Suprapubic skin (tissue), 4 donors: ENCODE measurements around the gene BCL6B. TPM values are rescaled to one million over a fixed set of nuclear protein-coding genes. Genes with fewer than 3 reads are reported as not detected.

ENCODE experiments used
- DNase-seq, 2 donors: peaks; one replicate each; pipeline ENCODE4 v3.0.0-alpha.2; 2019; ENCODE audit warnings: low spot score in 2 of 2
- H3K27ac ChIP-seq: fragments of 200-600 bp; sonication (generic); one replicate; pipeline ENCODE4 v1.5.1; 2019
- H3K27me3 ChIP-seq: fragments of 200-600 bp; sonication (generic); one replicate; pipeline ENCODE4 v1.5.1; 2019
- H3K36me3 ChIP-seq: fragments of 200-600 bp; sonication (generic); one replicate; pipeline ENCODE4 v1.5.1; 2019
- H3K4me1 ChIP-seq: fragments of 200-600 bp; sonication (generic); one replicate; pipeline ENCODE4 v1.5.1; 2019
- H3K4me3 ChIP-seq: fragments of 200-600 bp; sonication (generic); one replicate; pipeline ENCODE4 v1.5.1; 2019; ENCODE audit warnings: mild to moderate bottlenecking
- H3K9me3 ChIP-seq: fragments of 200-600 bp; sonication (generic); one replicate; pipeline ENCODE4 v1.5.1; 2019
- EP300 ChIP-seq: sonication (generic); formaldehyde crosslinking; IDR thresholded peaks from one replicate; pipeline ENCODE4 v1.6.1; 2017; ENCODE audit warnings: antibody characterized with exemption
- POLR2A ChIP-seq, 2 donors: fragments of 450-650 bp; IDR thresholded peaks; one replicate each; pipeline ENCODE4 v1.6.1; 2017; ENCODE audit warnings: antibody characterized with exemption in 2 of 2, mild to moderate bottlenecking in 2 of 2, moderate library complexity in 2 of 2
- POLR2AphosphoS5 ChIP-seq, 3 donors: sonication (generic); formaldehyde crosslinking; IDR thresholded peaks; one replicate each; pipeline ENCODE4 v1.6.1; 2017; ENCODE audit warnings: antibody characterized with exemption in 3 of 3
- WGBS: methylation state at CpG from one replicate; pipeline ENCODE4 v1.1.5; 2018; 5-methylcytosine and 5-hydroxymethylcytosine counted together
- total RNA-seq, 4 donors: library from RNA; depleted of rRNA; stranded (reverse); fragments of >200 nt; gene quantifications; one replicate each; pipeline ENCODE4 v1.1.0, GENCODE V29; 2016
- TF ChIP-seq, protein P1 (sequence below), 2 donors: fragments of 200-600 bp in 1 of 2; fragments of 450-650 bp in 1 of 2; sonication (generic) in 1 of 2; IDR thresholded peaks; one replicate each; pipeline ENCODE4 v1.5.1; 2016 to 2019; ENCODE audit warnings: antibody characterized with exemption in 2 of 2, mild to moderate bottlenecking in 1 of 2, moderate library complexity in 1 of 2

Gene BCL6B
- total RNA-seq, 4 donors from 2014 or later, result 1.6 to 3.1 (median 1.8) TPM

DNA sequence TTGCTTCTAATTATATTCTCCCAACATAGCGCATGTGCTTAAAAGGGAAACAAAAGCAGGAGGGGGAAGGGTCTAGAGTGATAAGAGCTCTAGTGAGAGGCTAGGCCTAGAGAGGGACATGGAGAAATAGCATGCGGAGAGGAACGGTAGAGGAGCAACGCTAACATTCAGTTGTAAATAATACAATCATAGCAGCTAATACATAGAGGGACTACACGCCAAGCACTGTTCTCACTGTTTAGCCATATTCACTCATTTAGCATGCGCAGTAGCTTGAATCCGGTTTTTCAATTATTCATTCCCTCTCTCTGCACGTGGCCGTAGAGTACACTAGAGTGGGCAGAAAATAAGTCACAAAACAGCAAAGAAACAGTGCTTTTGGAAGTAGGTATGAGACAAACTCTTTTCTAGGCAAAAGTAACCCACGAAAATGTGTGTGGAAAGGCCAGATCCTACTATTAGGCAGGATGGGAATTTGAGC is 28.7 kb upstream of the BCL6B start:
- Histone ChIP-seq H3K27ac (no peak overlapping the region), H3K27me3 (no peaks in the 10 kb centered on the region), H3K36me3 (peaks cover 6% of the 10 kb centered on the region), H3K9me3 (no peaks in the 10 kb centered on the region), H3K4me1 (peaks cover 16% of the 10 kb centered on the region), H3K4me3 (no peak overlapping the region)
- TF ChIP-seq POLR2A (IDR thresholded peaks at IDR 0.05) (no peak), EP300 (no peak), POLR2AphosphoS5 (IDR thresholded peaks at IDR 0.05) (no peak)
- TF ChIP-seq, protein P1, sequence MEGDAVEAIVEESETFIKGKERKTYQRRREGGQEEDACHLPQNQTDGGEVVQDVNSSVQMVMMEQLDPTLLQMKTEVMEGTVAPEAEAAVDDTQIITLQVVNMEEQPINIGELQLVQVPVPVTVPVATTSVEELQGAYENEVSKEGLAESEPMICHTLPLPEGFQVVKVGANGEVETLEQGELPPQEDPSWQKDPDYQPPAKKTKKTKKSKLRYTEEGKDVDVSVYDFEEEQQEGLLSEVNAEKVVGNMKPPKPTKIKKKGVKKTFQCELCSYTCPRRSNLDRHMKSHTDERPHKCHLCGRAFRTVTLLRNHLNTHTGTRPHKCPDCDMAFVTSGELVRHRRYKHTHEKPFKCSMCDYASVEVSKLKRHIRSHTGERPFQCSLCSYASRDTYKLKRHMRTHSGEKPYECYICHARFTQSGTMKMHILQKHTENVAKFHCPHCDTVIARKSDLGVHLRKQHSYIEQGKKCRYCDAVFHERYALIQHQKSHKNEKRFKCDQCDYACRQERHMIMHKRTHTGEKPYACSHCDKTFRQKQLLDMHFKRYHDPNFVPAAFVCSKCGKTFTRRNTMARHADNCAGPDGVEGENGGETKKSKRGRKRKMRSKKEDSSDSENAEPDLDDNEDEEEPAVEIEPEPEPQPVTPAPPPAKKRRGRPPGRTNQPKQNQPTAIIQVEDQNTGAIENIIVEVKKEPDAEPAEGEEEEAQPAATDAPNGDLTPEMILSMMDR (IDR thresholded peaks at IDR 0.05), result no peak
- DNase-seq, result no peak
- 86% methylated on average over 10 of the region's 10 CpGs for WGBS

DNA sequence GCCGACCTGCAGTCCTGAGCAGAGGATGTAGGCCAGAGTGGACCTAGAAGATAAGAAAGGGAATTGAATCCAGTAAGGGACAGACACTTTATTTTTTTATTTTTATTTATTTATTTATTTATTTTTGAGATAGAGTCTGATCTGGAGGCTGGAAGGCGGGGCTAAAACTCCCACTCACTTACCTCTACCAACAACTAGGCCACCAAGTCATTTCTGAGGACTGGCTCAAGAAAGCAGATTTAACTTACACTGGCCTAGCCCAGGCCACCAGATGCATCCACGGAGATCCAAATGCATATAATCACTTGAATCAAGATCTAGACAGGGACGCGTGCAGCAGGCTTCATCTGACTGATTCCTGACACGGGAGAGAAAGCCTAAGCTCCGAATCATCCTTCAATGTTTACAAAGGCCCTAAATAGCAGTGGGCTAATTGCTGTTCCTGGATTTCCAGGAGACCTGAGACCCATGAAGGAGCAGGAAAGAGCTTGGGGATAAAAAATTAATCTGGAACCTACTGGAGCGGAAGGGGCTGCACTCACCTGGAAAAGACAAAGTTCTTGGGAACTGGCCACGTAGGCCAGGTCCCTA is 28.1 kb upstream of the BCL6B start:
- 76% methylated on average over 9 of the region's 9 CpGs for WGBS
- Histone ChIP-seq H3K27me3 (no peaks in the 10 kb centered on the region), H3K36me3 (peaks cover 12% of the 10 kb centered on the region), H3K9me3 (no peaks in the 10 kb centered on the region), H3K4me3 (peak overlapping the region; percentile 52), H3K27ac (no peak overlapping the region), H3K4me1 (peaks cover 16% of the 10 kb centered on the region)
- no peak for TF ChIP-seq POLR2AphosphoS5 (IDR thresholded peaks at IDR 0.05)
- TF ChIP-seq POLR2A (IDR thresholded peaks at IDR 0.05), result no peak
- TF ChIP-seq EP300, result no peak
- TF ChIP-seq, protein P1 (IDR thresholded peaks at IDR 0.05), result no peak
- no peak for DNase-seq

DNA sequence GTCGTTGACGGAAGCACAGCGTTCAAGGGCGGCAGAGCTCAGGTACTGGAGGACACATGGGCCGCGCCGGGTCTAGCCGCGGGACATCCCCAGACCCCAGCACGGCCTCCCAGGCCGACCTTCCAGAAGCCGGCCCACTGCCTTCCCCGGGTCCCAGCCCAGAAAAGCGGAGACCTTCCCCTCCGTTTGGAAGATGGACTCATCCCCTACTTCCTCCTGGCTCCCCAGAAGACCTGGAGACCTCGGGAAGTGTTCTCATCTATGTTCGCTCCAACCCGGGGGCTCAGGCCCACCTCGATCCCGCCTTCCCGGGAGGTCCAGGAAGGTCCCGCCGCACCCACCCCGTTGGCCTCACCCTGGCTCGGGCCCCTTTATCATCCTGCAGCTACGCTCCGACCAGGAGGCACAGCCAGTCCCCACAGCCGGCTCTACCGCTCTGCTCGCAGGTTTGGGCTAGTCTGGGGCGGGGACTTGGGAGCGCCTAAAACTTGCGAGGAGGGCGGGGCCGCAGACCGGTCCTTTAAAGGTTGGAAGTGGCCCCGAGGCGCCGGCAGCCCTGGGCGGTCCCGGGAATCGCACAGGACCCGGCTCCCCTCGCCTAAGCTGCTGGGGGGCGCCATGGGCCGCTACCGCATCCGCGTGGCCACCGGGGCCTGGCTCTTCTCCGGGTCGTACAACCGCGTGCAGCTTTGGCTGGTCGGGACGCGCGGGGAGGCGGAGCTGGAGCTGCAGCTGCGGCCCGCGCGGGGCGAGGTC is 27.2 kb upstream of the BCL6B start, which contains the start of gene ALOX12:
TSS of gene ALOX12 (plus strand) at position 550 of the 756 bp plus-strand sequence. CDS start at position 619, 69 bp downstream.
- H3K36me3 ChIP-seq, result peaks cover 21% of the 10 kb centered on the region
- DNase-seq, result peak in 1 of 2 donors; percentile 79
- WGBS, result 4% methylated on average over 10 of the region's 64 CpGs

DNA sequence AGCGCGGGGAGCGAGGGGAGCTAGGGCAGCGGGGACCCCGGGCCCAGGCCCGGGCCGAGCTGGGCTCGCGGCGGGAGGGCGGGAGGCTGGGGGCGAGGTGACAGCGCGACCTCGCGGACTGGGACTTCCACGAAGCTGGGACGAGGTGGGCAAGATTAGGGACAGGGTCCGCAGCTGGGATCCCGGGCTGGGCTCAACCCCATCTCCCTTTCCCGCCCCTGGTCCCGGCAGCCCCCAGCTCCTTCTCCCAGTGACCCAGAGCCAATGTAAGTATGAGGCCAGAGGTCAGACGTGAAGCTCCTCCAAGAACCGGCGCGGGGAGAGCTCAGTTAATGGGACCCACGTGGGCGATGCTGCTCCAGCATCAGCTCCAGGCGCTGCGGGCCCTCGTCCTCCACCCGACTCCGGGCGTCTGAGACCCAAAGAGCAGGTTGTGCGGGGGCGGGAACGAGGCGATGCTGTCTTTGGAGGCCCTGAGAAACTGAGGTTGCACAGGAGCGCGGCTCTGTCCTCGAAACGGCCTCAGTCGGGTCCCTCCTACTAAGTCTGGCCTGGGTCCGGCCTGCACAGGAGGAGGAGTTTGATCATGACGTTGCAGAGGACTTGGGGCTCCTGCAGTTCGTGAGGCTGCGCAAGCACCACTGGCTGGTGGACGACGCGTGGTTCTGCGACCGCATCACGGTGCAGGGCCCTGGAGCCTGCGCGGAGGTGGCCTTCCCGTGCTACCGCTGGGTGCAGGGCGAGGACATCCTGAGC is 26.4 kb upstream of the BCL6B start:
- 54% methylated on average over 39 of the region's 58 CpGs for WGBS
- DNase-seq, result no peak
- H3K27ac ChIP-seq, result peak overlapping the region; percentile 15
- peaks cover 28% of the 10 kb centered on the region for H3K36me3 ChIP-seq
- H3K4me3 ChIP-seq, result peak overlapping the region; percentile 52
- TF ChIP-seq POLR2AphosphoS5 (IDR thresholded peaks at IDR 0.05) (no peak), EP300 (no peak), POLR2A (IDR thresholded peaks at IDR 0.05) (no peak)
- TF ChIP-seq, protein P1 (IDR thresholded peaks at IDR 0.05), result no peak
- H3K27me3 ChIP-seq, result no peaks in the 10 kb centered on the region
- H3K9me3 ChIP-seq, result no peaks in the 10 kb centered on the region
- peaks cover 16% of the 10 kb centered on the region for H3K4me1 ChIP-seq

More for the DNA sequence above, 27.2 kb upstream of the BCL6B start, which contains the start of gene ALOX12:
- TF ChIP-seq, protein P1 (IDR thresholded peaks at IDR 0.05), result no peak
- TF ChIP-seq POLR2A (IDR thresholded peaks at IDR 0.05), result no peak
- no peak for TF ChIP-seq EP300
- no peak for TF ChIP-seq POLR2AphosphoS5 (IDR thresholded peaks at IDR 0.05)
- Histone ChIP-seq H3K9me3 (no peaks in the 10 kb centered on the region), H3K4me1 (peaks cover 16% of the 10 kb centered on the region), H3K27ac (peak within 1 kb of the TSS; percentile 15), H3K4me3 (peak within 1 kb of the TSS; percentile 52), H3K27me3 (no peaks in the 10 kb centered on the region)
